Vagina (tissue), 2 donors: Measurements from ENCODE around the gene CRADD. TPM values are rescaled to one million over a fixed set of nuclear protein-coding genes. Genes with fewer than 3 reads are reported as not detected.

Experiments used
- DNase-seq, 2 donors: peaks; one replicate each; pipeline ENCODE4 v3.0.0-alpha.2; 2017; ENCODE audit errors: extremely low spot score in 2 of 2
- H3K27ac ChIP-seq: fragments of 200-600 bp; sonication (generic); one replicate; pipeline ENCODE4 v1.5.1; 2019
- H3K27me3 ChIP-seq: fragments of 200-600 bp; sonication (generic); one replicate; pipeline ENCODE4 v1.5.1; 2019
- H3K36me3 ChIP-seq, 2 donors: fragments of 200-600 bp; sonication (generic); one replicate each; pipeline ENCODE4 v1.5.1; 2017 to 2019
- H3K4me1 ChIP-seq: fragments of 200-600 bp; sonication (generic); one replicate; pipeline ENCODE4 v1.5.1; 2019
- H3K4me3 ChIP-seq, 2 donors: fragments of 200-600 bp; sonication (generic); 1 replicate in 1 of 2; 2 replicates in 1 of 2; pipeline ENCODE4 v1.5.1; 2016 to 2019
- H3K9me3 ChIP-seq: fragments of 200-600 bp; sonication (generic); one replicate; pipeline ENCODE4 v1.5.1; 2019
- CTCF ChIP-seq, 3 experiments: fragments of 450-650 bp in 2 of 3; fragments of 200-600 bp in 1 of 3; sonication (generic) in 1 of 3; IDR thresholded peaks; one replicate each; pipeline ENCODE4 v1.5.1; 2017 to 2019; ENCODE audit warnings: antibody characterized with exemption in 3 of 3, mild to moderate bottlenecking in 2 of 3, moderate library complexity in 2 of 3
- POLR2A ChIP-seq, 2 donors: fragments of 450-650 bp; IDR thresholded peaks; one replicate each; pipeline ENCODE4 v1.6.1; 2017; ENCODE audit warnings: antibody characterized with exemption in 2 of 2, mild to moderate bottlenecking in 2 of 2, moderate library complexity in 2 of 2
- POLR2AphosphoS5 ChIP-seq, 2 donors: sonication (generic); formaldehyde crosslinking; IDR thresholded peaks; one replicate each; pipeline ENCODE4 v1.9.0; 2017; ENCODE audit warnings: antibody characterized with exemption in 2 of 2, mild to moderate bottlenecking in 2 of 2, low read depth in 1 of 2; ENCODE audit not compliant: insufficient read depth in 1 of 2
- intact Hi-C: fragments of 100-400 bp; cut with DNase I; formaldehyde crosslinking; loops from one replicate; pipeline ENCODE4 v1.15.1; 2023
- total RNA-seq: library from RNA; depleted of rRNA; stranded (reverse); fragments of >200 nt; gene quantifications from one replicate; pipeline ENCODE4 v1.2.3, GENCODE V29; 2016

The CRADD gene
- total RNA-seq, 1 donor from 2014 or later: 40.8 TPM

- Histone ChIP-seq H3K27ac (no peak overlapping the region), H3K9me3 (no peaks in the 10 kb centered on the region), H3K4me3 (no peak overlapping the region), H3K4me1 (peaks cover 16% of the 10 kb centered on the region), H3K27me3 (no peaks in the 10 kb centered on the region), H3K36me3 (no peaks in the 10 kb centered on the region)
- TF ChIP-seq CTCF (IDR thresholded peaks at IDR 0.05): no peak
- TF ChIP-seq POLR2A (IDR thresholded peaks at IDR 0.05): no peak
- no peak for TF ChIP-seq POLR2AphosphoS5 (IDR thresholded peaks at IDR 0.05; ENCODE audit: insufficient read depth in 1 of 2, low read depth in 1 of 2)
- intact Hi-C loops: no loop called here
- no peak for DNase-seq
These were observed 48.4 kb downstream of the CRADD start for GRCh38 chr12:93725531-93725930.

- intact Hi-C loops: no loop called here
- Histone ChIP-seq H3K27ac (peak overlapping the region; percentile 70), H3K4me3 (no peak overlapping the region), H3K4me1 (peaks cover 16% of the 10 kb centered on the region), H3K27me3 (no peaks in the 10 kb centered on the region), H3K36me3 (no peaks in the 10 kb centered on the region), H3K9me3 (no peaks in the 10 kb centered on the region)
- peak; percentile 57 to 75 for TF ChIP-seq POLR2AphosphoS5 (IDR thresholded peaks at IDR 0.05; ENCODE audit: insufficient read depth in 1 of 2, low read depth in 1 of 2)
- TF ChIP-seq POLR2A (IDR thresholded peaks at IDR 0.05): no peak
- DNase-seq: no peak
These were observed 50.1 kb downstream of the CRADD start for GRCh38 chr12:93727195-93727811.

GRCh38 chr12:93727911-93728310 is 50.7 kb downstream of the CRADD start:
- Histone ChIP-seq H3K9me3 (no peaks in the 10 kb centered on the region), H3K27me3 (no peaks in the 10 kb centered on the region), H3K4me3 (no peak overlapping the region), H3K4me1 (peaks cover 16% of the 10 kb centered on the region), H3K27ac (peak overlapping the region; percentile 70), H3K36me3 (no peaks in the 10 kb centered on the region)
- DNase-seq: no peak
- TF ChIP-seq CTCF (IDR thresholded peaks at IDR 0.05): no peak
- TF ChIP-seq POLR2AphosphoS5 (IDR thresholded peaks at IDR 0.05; ENCODE audit: insufficient read depth in 1 of 2, low read depth in 1 of 2): no peak
- intact Hi-C loops: no loop called here

- H3K9me3 ChIP-seq: no peaks in the 10 kb centered on the region
- no peak overlapping the region for H3K27ac ChIP-seq
- H3K4me1 ChIP-seq: peaks cover 16% of the 10 kb centered on the region
- H3K4me3 ChIP-seq: no peak overlapping the region
- TF ChIP-seq POLR2A (IDR thresholded peaks at IDR 0.05) (no peak), POLR2AphosphoS5 (IDR thresholded peaks at IDR 0.05; ENCODE audit: insufficient read depth in 1 of 2, low read depth in 1 of 2) (no peak), CTCF (IDR thresholded peaks at IDR 0.05) (no peak)
- DNase-seq: no peak
- no peaks in the 10 kb centered on the region for H3K36me3 ChIP-seq
- H3K27me3 ChIP-seq: no peaks in the 10 kb centered on the region
- intact Hi-C loops: no loop called here
These were observed 52.8 kb downstream of the CRADD start for GRCh38 chr12:93729934-93730333.

GRCh38 chr12:93733358-93733757 is 56.2 kb downstream of the CRADD start:
- TF ChIP-seq CTCF (IDR thresholded peaks at IDR 0.05): no peak
- TF ChIP-seq POLR2AphosphoS5 (IDR thresholded peaks at IDR 0.05; ENCODE audit: insufficient read depth in 1 of 2, low read depth in 1 of 2): no peak
- TF ChIP-seq POLR2A (IDR thresholded peaks at IDR 0.05): no peak
- H3K4me3 ChIP-seq: no peak overlapping the region
- DNase-seq: no peak
- H3K27ac ChIP-seq: no peak overlapping the region
- H3K36me3 ChIP-seq: no peaks in the 10 kb centered on the region
- peaks cover 27% of the 10 kb centered on the region for H3K4me1 ChIP-seq
- H3K9me3 ChIP-seq: no peaks in the 10 kb centered on the region
- intact Hi-C loops: no loop called here
- no peaks in the 10 kb centered on the region for H3K27me3 ChIP-seq
